ENCODE results near the gene MTHFD1. TPM values are rescaled to one million over a fixed set of nuclear protein-coding genes. Genes with fewer than 3 reads are reported as not detected.

MTHFD1 gene
- total RNA-seq, 1 experiment from 2014 or later = 153 TPM

- no peaks in the 10 kb centered on the region for H4K20me1 ChIP-seq (ENCODE audit: insufficient read depth)
- no peak overlapping the region for H3K27ac ChIP-seq (ENCODE audit: low read depth, low read length)
- no peaks in the 10 kb centered on the region for H3K9me3 ChIP-seq (ENCODE audit: control insufficient read depth in 1 of 2, insufficient read depth in 1 of 2, low read depth in 1 of 2, low read length in 2 of 2)
- no peak overlapping the region for H2AFZ ChIP-seq (ENCODE audit: low read depth, low read length, poor library complexity, severe bottlenecking)
- BruUV-seq (replicated peaks) = no TSS peak
- ChIA-PET RAD21 (ENCODE audit: low non-redundant PET in 1 of 2, low total read pairs in 2 of 2, uncharacterized antibody in 2 of 2, unreplicated experiment in 2 of 2) (no interaction called here), POLR2A (interaction anchor here (0.6 kb wide), 1 partner anchor 35 kb away, joined by 5 read pairs; the partner anchor contains the start of gene MTHFD1), CTCF (no interaction called here)
- ATAC-seq (no peak), DNase-seq (ENCODE audit: low read depth, low spot score) (no peak)
- H3K9me2 ChIP-seq (ENCODE audit: insufficient read depth) = no peaks in the 10 kb centered on the region
- peaks cover 11 to 54% of the 10 kb centered on the region in 2 experiments; a peak in 3 of 4 replicates for H3K36me3 ChIP-seq (ENCODE audit: control insufficient read depth in 1 of 2, insufficient read depth in 2 of 2, low read length in 2 of 2)
- H3K4me3 ChIP-seq (replicated peaks in 1 of 2; ENCODE audit: low read depth in 1 of 2, low read length in 2 of 2) = no peak overlapping the region
- H3K4me1 ChIP-seq (ENCODE audit: control insufficient read depth in 1 of 2, insufficient read depth in 2 of 2, low read length in 2 of 2) = peaks cover 8 to 13% of the 10 kb centered on the region in 2 experiments
- no peak overlapping the region for H3K9ac ChIP-seq (ENCODE audit: low read length)
- intact Hi-C loops (cut with micrococcal nuclease) = no loop called here
- no peaks in the 10 kb centered on the region for H3K27me3 ChIP-seq (ENCODE audit: insufficient read depth, low read length)
- TF ChIP-seq SP1 (IDR thresholded peaks at IDR 0.05; ENCODE audit: low read depth) = no peak
- TF ChIP-seq CTCF (IDR thresholded peaks at IDR 0.05 in 2 of 3, conservative IDR thresholded peaks at IDR 0.05 in 1 of 3; ENCODE audit: borderline replicate concordance in 1 of 3, insufficient read depth in 1 of 3, low read depth in 2 of 3, low read length in 2 of 3) = no peak
- TF ChIP-seq MAX (IDR thresholded peaks at IDR 0.05) = no peak
- TF ChIP-seq SIN3A (IDR thresholded peaks at IDR 0.05; ENCODE audit: low read depth) = no peak
- TF ChIP-seq TCF7L2 (IDR thresholded peaks at IDR 0.05; ENCODE audit: borderline replicate concordance, extremely low read depth, insufficient read depth, insufficient read length) = no peak
- no peak for TF ChIP-seq CEBPB (IDR thresholded peaks at IDR 0.05; ENCODE audit: low read depth)
- TF ChIP-seq REST (IDR thresholded peaks at IDR 0.05; ENCODE audit: low read depth) = no peak
- no peak for TF ChIP-seq SRF (IDR thresholded peaks at IDR 0.05; ENCODE audit: low read depth)
- TF ChIP-seq POLR2A (IDR thresholded peaks at IDR 0.05; ENCODE audit: borderline replicate concordance, extremely low read depth, insufficient read depth, insufficient read length) = no peak
- no peak for TF ChIP-seq POLR2AphosphoS5 (IDR thresholded peaks at IDR 0.05; ENCODE audit: low read depth, low read length)
- no peak for TF ChIP-seq ELF1 (IDR thresholded peaks at IDR 0.05; ENCODE audit: borderline replicate concordance, low read depth)
- no peak for TF ChIP-seq ZBTB33 (IDR thresholded peaks at IDR 0.05; ENCODE audit: extremely low read depth, insufficient replicate concordance, low read length)
- no peak for TF ChIP-seq YY1 (IDR thresholded peaks at IDR 0.05; ENCODE audit: extremely low read depth, insufficient replicate concordance, low read depth, low read length)
- no peak for TF ChIP-seq CBX3 (IDR thresholded peaks at IDR 0.05; ENCODE audit: low read depth)
- TF ChIP-seq EGR1 (IDR thresholded peaks at IDR 0.05; ENCODE audit: low read depth) = no peak
- TF ChIP-seq RAD21 (IDR thresholded peaks at IDR 0.05; ENCODE audit: low read depth) = no peak
- no peak for TF ChIP-seq FOSL1 (IDR thresholded peaks at IDR 0.05; ENCODE audit: low read depth)
- no peaks in the 10 kb centered on the region for H3K79me2 ChIP-seq (ENCODE audit: insufficient read depth, low read length)
- H3K4me2 ChIP-seq (ENCODE audit: low read length) = no peak overlapping the region
Measured at GRCh38 chr14:64422756-64423155, 34.6 kb downstream of the MTHFD1 start.
